ENCODE data around the gene REEP2.
A peak's percentile ranks its signal among the peaks of the same experiment; 100 is the strongest.

GRCh38 chr5:138464388-138465260 is 25.8 kb downstream of the REEP2 start:
- peak; percentile 59 for TF ChIP-seq CTCF (IDR thresholded peaks at IDR 0.05; ENCODE audit: poor library complexity, severe bottlenecking)
- peak; percentile 66 for TF ChIP-seq EZH2 (IDR thresholded peaks at IDR 0.05; ENCODE audit: borderline replicate concordance, insufficient read depth, low read length, poor library complexity, severe bottlenecking)
- peak; percentile 92 for TF ChIP-seq POLR2AphosphoS5 (IDR thresholded peaks at IDR 0.05)
- TF ChIP-seq RAD21 (conservative IDR thresholded peaks at IDR 0.05): peak; percentile 19
- TF ChIP-seq TAF1 (IDR thresholded peaks at IDR 0.05; ENCODE audit: low read depth): peak; percentile 27
- peak; percentile 66 for TF ChIP-seq SMC3 (conservative IDR thresholded peaks at IDR 0.05; ENCODE audit: poor library complexity)

All from neural cell (in vitro differentiated cells).